OCI-LY3 (cell line): ENCODE measurements around the gene RAP1A.

Experiments used
- H2AFZ ChIP-seq: fragments of 200-600, 300-600 bp; shearing (Covaris generic); 2 replicates; pipeline ENCODE4 v1.6.0; 2014; ENCODE audit warnings: antibody characterized with exemption, low read depth, low read length
- H3K27ac ChIP-seq: fragments of 200-600, 300-600 bp; sonication (generic); 2 replicates; pipeline ENCODE4 v1.5.1; 2014; ENCODE audit warnings: mild to moderate bottlenecking, low read length, moderate library complexity, mixed read lengths
- H3K27me3 ChIP-seq: fragments of 200-600, 300-600 bp; sonication (generic); 2 replicates; pipeline ENCODE4 v1.6.1; 2014; ENCODE audit warnings: low read depth, low read length, mixed read lengths
- H3K36me3 ChIP-seq: fragments of 200-600, 300-600 bp; sonication (generic); replicated peaks from 2 replicates; pipeline ENCODE3; 2014; ENCODE audit warnings: low read depth, low read length, mixed read lengths
- H3K4me1 ChIP-seq: fragments of 300-600, 200-600 bp; sonication (generic); 2 replicates; pipeline ENCODE4 v1.6.1; 2014; ENCODE audit warnings: low read length, mixed read lengths
- H3K4me2 ChIP-seq: fragments of 200-600, 300-600 bp; sonication (generic); 2 replicates; pipeline ENCODE4 v1.6.1; 2014; ENCODE audit warnings: low read length, mixed read lengths
- H3K4me3 ChIP-seq: fragments of 300-600, 200-600 bp; sonication (generic); 2 replicates; pipeline ENCODE4 v1.5.1; 2014; ENCODE audit warnings: antibody characterized with exemption, mild to moderate bottlenecking, low read length, moderate library complexity
- H3K79me2 ChIP-seq: fragments of 300-600, 200-600 bp; shearing (Covaris generic); 2 replicates; pipeline ENCODE4 v1.6.1; 2014; ENCODE audit warnings: mild to moderate bottlenecking, low read length, mixed read lengths
- H3K9ac ChIP-seq: fragments of 300-600, 200-600 bp; shearing (Covaris generic); 2 replicates; pipeline ENCODE4 v1.6.0; 2014; ENCODE audit warnings: mild to moderate bottlenecking, low read length, moderate library complexity
- H3K9me3 ChIP-seq: fragments of 200-600, 300-600 bp; shearing (Covaris generic); 2 replicates; pipeline ENCODE4 v1.6.1; 2014; ENCODE audit warnings: low read length, mixed read lengths; ENCODE audit not compliant: insufficient read depth
- H4K20me1 ChIP-seq: fragments of 200-600, 300-600 bp; sonication (generic); 2 replicates; pipeline ENCODE4 v1.6.1; 2016; ENCODE audit warnings: low read length, mixed read lengths; ENCODE audit not compliant: insufficient read depth
- CTCF ChIP-seq: fragments of 200-600, 300-600 bp; sonication (generic); IDR thresholded peaks from 2 replicates; pipeline ENCODE4 v1.5.1; 2014; ENCODE audit warnings: antibody characterized with exemption, low read length, low read depth
- EZH2phosphoT487 ChIP-seq: fragments of 200-600 bp; shearing (Covaris generic); IDR thresholded peaks from 2 replicates; pipeline ENCODE4 v1.6.1; 2018; ENCODE audit warnings: antibody characterized with exemption, mixed run types, low read depth

RAP1A gene

GRCh38 chr1:111720977-111721786, 101.6 kb downstream of the RAP1A start:
- no peak overlapping the region for H3K9ac ChIP-seq
- no peaks in the 10 kb centered on the region for H3K4me1 ChIP-seq
- no peak for TF ChIP-seq CTCF
- no peak for TF ChIP-seq EZH2phosphoT487
- no peaks in the 10 kb centered on the region for H3K79me2 ChIP-seq
- no peak overlapping the region for H3K4me3 ChIP-seq
- H2AFZ ChIP-seq, result no peak overlapping the region
- peaks cover 6% of the 10 kb centered on the region for H3K36me3 ChIP-seq
- H3K27me3 ChIP-seq, result no peaks in the 10 kb centered on the region
- no peak overlapping the region for H3K27ac ChIP-seq
- H4K20me1 ChIP-seq, result peaks cover 4% of the 10 kb centered on the region; the same call in 1 of the 2 replicates
- H3K4me2 ChIP-seq, result no peak overlapping the region
- H3K9me3 ChIP-seq, result no peaks in the 10 kb centered on the region

GRCh38 chr1:111723091-111723806, 103.7 kb downstream of the RAP1A start:
- no peaks in the 10 kb centered on the region for H3K4me1 ChIP-seq

GRCh38 chr1:111723871-111724270, 104.3 kb downstream of the RAP1A start:
- Histone ChIP-seq H2AFZ (no peak overlapping the region), H3K27me3 (no peaks in the 10 kb centered on the region), H3K36me3 (no peaks in the 10 kb centered on the region), H3K4me2 (no peak overlapping the region), H3K9me3 (no peaks in the 10 kb centered on the region), H3K4me1 (no peaks in the 10 kb centered on the region), H3K9ac (no peak overlapping the region), H3K27ac (no peak overlapping the region), H4K20me1 (0 out of 2 replicates have a peak, but pooled peaks cover 3% of the 10 kb centered on the region), H3K4me3 (no peak overlapping the region), H3K79me2 (no peaks in the 10 kb centered on the region)
- TF ChIP-seq EZH2phosphoT487 (no peak), CTCF (no peak)

More at GRCh38 chr1:111723091-111723806, 103.7 kb downstream of the RAP1A start:
- no peak overlapping the region for H2AFZ ChIP-seq
- no peaks in the 10 kb centered on the region for H3K79me2 ChIP-seq
- TF ChIP-seq EZH2phosphoT487 (no peak), CTCF (no peak)
- no peak overlapping the region for H3K4me3 ChIP-seq
- no peaks in the 10 kb centered on the region for H3K27me3 ChIP-seq
- H3K4me2 ChIP-seq, result no peak overlapping the region
- no peaks in the 10 kb centered on the region for H3K36me3 ChIP-seq
- no peak overlapping the region for H3K9ac ChIP-seq
- H3K27ac ChIP-seq, result no peak overlapping the region
- H3K9me3 ChIP-seq, result no peaks in the 10 kb centered on the region
- peaks cover 4% of the 10 kb centered on the region; the same call in 1 of the 2 replicates for H4K20me1 ChIP-seq

GRCh38 chr1:111725192-111725591, 105.6 kb downstream of the RAP1A start:
- no peaks in the 10 kb centered on the region for H3K36me3 ChIP-seq
- no peak overlapping the region for H3K27ac ChIP-seq
- no peak overlapping the region for H3K4me3 ChIP-seq
- no peaks in the 10 kb centered on the region for H3K27me3 ChIP-seq
- no peak overlapping the region for H3K4me2 ChIP-seq
- no peaks in the 10 kb centered on the region for H3K9me3 ChIP-seq
- TF ChIP-seq EZH2phosphoT487 (no peak), CTCF (no peak)
- H2AFZ ChIP-seq, result no peak overlapping the region
- no peaks in the 10 kb centered on the region for H3K79me2 ChIP-seq
- no peaks in the 10 kb centered on the region for H4K20me1 ChIP-seq
- no peak overlapping the region for H3K9ac ChIP-seq
- no peaks in the 10 kb centered on the region for H3K4me1 ChIP-seq
